ENCODE measurements around the gene SURF4. TPM values are rescaled to one million over a fixed set of nuclear protein-coding genes. Genes with fewer than 3 reads are reported as not detected.

The SURF4 gene
- total RNA-seq, 1 donor = 275 TPM

- no peak overlapping the region for H3K4me3 ChIP-seq (ENCODE audit: low read depth, low read length)
- TF ChIP-seq CTCF (IDR thresholded peaks at IDR 0.05; ENCODE audit: insufficient read depth, low read length) = no peak
- no peak for DNase-seq (ENCODE audit: low read depth)
Measured at GRCh38 chr9:133360400-133361393, 15.2 kb downstream of the SURF4 start.

- DNase-seq (ENCODE audit: low read depth) = no peak
Measured at GRCh38 chr9:133359399-133360175, 16.3 kb downstream of the SURF4 start.

GRCh38 chr9:133357656-133358055, 18.2 kb downstream of the SURF4 start:
- DNase-seq (ENCODE audit: low read depth) = no peak
- H3K4me3 ChIP-seq (ENCODE audit: low read depth, low read length) = peak overlapping the region; percentile 90
- no peak for TF ChIP-seq CTCF (IDR thresholded peaks at IDR 0.05; ENCODE audit: insufficient read depth, low read length)

More at GRCh38 chr9:133359399-133360175, 16.3 kb downstream of the SURF4 start:
- no peak overlapping the region for H3K4me3 ChIP-seq (ENCODE audit: low read depth, low read length)
- peak; percentile 30 for TF ChIP-seq CTCF (IDR thresholded peaks at IDR 0.05; ENCODE audit: insufficient read depth, low read length)

GRCh38 chr9:133356391-133357091, 19.3 kb downstream of the SURF4 start, which contains the start of the genes SURF1 and SURF2:
SURF1 (minus strand) TSS chr9:133356487; CDS start chr9:133356453, 34 bp downstream.
SURF2 (plus strand) TSS chr9:133356550; CDS start chr9:133356593, 43 bp downstream.
- TF ChIP-seq CTCF (IDR thresholded peaks at IDR 0.05; ENCODE audit: insufficient read depth, low read length) = no peak
- DNase-seq (ENCODE audit: low read depth) = peak; percentile 64
- peak within 1 kb of the TSS; percentile 90 for H3K4me3 ChIP-seq (ENCODE audit: low read depth, low read length)

- TF ChIP-seq CTCF (IDR thresholded peaks at IDR 0.05; ENCODE audit: insufficient read depth, low read length) = peak; percentile 6
- peak overlapping the region; percentile 90 for H3K4me3 ChIP-seq (ENCODE audit: low read depth, low read length)
- no peak for DNase-seq (ENCODE audit: low read depth)
Measured at GRCh38 chr9:133355881-133356357, 19.9 kb downstream of the SURF4 start.

GRCh38 chr9:133354766-133355165, 21.1 kb downstream of the SURF4 start:
- TF ChIP-seq CTCF (IDR thresholded peaks at IDR 0.05; ENCODE audit: insufficient read depth, low read length) = no peak
- no peak for DNase-seq (ENCODE audit: low read depth)
- no peak overlapping the region for H3K4me3 ChIP-seq (ENCODE audit: low read depth, low read length)
